Activated naive CD4-positive, alpha-beta T cell treated with anti-CD3 and anti-CD28 coated beads for 36 hours (primary cell): ENCODE results near the gene ENDOU. TPM values are rescaled to one million over a fixed set of nuclear protein-coding genes. Genes with fewer than 3 reads are reported as not detected.
A peak's percentile ranks its signal among the peaks of the same experiment; 100 is the strongest.

Experiments
- CTCF ChIA-PET: fragments of 350-600 bp; sonication (Branson Sonifier 250); formaldehyde crosslinking; loops from one replicate; lab custom pipeline; 2021; ENCODE audit warnings: antibody characterized with exemption; lab: Charles Lee
- DNase-seq: peaks from one replicate; pipeline ENCODE4 v3.0.0-alpha.2; 2020
- H3K27ac Mint-ChIP-seq: one replicate; pipeline ENCODE4 v1.8.0; 2021; ENCODE audit warnings: mild to moderate bottlenecking, mixed read lengths
- H3K27me3 Mint-ChIP-seq: one replicate; pipeline ENCODE4 v1.8.0; 2021; ENCODE audit warnings: low read depth, mixed read lengths
- H3K36me3 Mint-ChIP-seq: one replicate; pipeline ENCODE4 v1.8.0; 2021; ENCODE audit warnings: low read depth, mixed read lengths
- H3K4me1 Mint-ChIP-seq: one replicate; pipeline ENCODE4 v1.8.0; 2021; ENCODE audit warnings: low read depth, mixed read lengths
- H3K4me3 Mint-ChIP-seq: one replicate; pipeline ENCODE4 v1.8.0; 2021; ENCODE audit warnings: mild to moderate bottlenecking, moderate library complexity, mixed read lengths
- H3K9me3 Mint-ChIP-seq: one replicate; pipeline ENCODE4 v1.8.0; 2021; ENCODE audit warnings: mixed read lengths
- intact Hi-C: fragments of 100-400 bp; cut with micrococcal nuclease; formaldehyde crosslinking; loops from one replicate; pipeline ENCODE4 v1.15.1; 2023
- total RNA-seq, 2 experiments: library from RNA; stranded (reverse); gene quantifications; one replicate each; pipeline ENCODE4 v1.2.3, GENCODE V29; 2021

ENDOU gene
- total RNA-seq, 2 experiments from 2014 or later = 0.15 TPM; not detected in 1

DNA sequence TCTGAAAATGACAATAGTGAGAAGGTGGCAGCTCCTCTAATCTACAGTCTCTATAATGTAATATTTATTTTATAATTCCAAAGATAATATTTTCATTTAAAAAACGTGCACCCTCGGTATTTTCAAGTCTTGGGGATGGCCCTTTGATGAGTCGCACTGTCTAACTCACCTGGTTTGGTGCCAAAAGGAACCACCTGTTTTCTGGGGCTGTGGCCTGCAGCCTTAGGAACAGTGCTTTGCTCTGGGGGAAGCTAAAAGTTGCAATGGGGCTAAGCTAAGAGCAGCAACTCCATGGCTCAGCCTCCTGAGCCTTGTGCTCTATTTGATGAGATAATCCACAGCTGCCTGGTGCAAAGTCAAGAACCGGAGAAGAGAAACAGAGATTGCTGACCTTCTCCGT, 6.4 kb upstream of the ENDOU start:
- H3K9me3 Mint-ChIP-seq = no peaks in the 10 kb centered on the region

GRCh38 chr12:47730341-47730744, 5.1 kb upstream of the ENDOU start:
- intact Hi-C loops = no loop called here
- Mint-ChIP-seq H3K27me3 (no peaks in the 10 kb centered on the region), H3K9me3 (no peaks in the 10 kb centered on the region), H3K4me1 (peaks cover 11% of the 10 kb centered on the region), H3K27ac (no peak overlapping the region), H3K36me3 (no peaks in the 10 kb centered on the region), H3K4me3 (no peak overlapping the region)
- CTCF ChIA-PET = interaction anchor here (0.8 to 7.0 kb wide), 4 partner anchors 12 to 39 kb away, joined by 3 to 85 read pairs (median 4); no protein-coding TSS in a partner anchor
- DNase-seq = no peak

More for the DNA sequence above, 6.4 kb upstream of the ENDOU start:
- Mint-ChIP-seq H3K36me3 (no peaks in the 10 kb centered on the region), H3K4me1 (no peaks in the 10 kb centered on the region), H3K27me3 (no peaks in the 10 kb centered on the region), H3K27ac (no peak overlapping the region), H3K4me3 (no peak overlapping the region)
- no peak for DNase-seq
- intact Hi-C loops = loop anchor here (2.0 kb wide), 1 partner anchor 17 kb away; no protein-coding TSS in a partner anchor
- CTCF ChIA-PET = interaction anchor here (1.4 to 7.0 kb wide), 5 partner anchors 11 to 107 kb away, joined by 3 to 85 read pairs (median 8); no protein-coding TSS in a partner anchor

GRCh38 chr12:47729233-47729632, 3.9 kb upstream of the ENDOU start:
- H3K9me3 Mint-ChIP-seq = no peaks in the 10 kb centered on the region
- intact Hi-C loops = no loop called here
- CTCF ChIA-PET = interaction anchor here (0.6 to 7.0 kb wide), 3 partner anchors 14 to 1099 kb away, joined by 3 to 85 read pairs (median 6); no protein-coding TSS in a partner anchor
- H3K4me1 Mint-ChIP-seq = peaks cover 11% of the 10 kb centered on the region
- no peaks in the 10 kb centered on the region for H3K27me3 Mint-ChIP-seq
- no peak for DNase-seq
- H3K36me3 Mint-ChIP-seq = no peaks in the 10 kb centered on the region
- no peak overlapping the region for H3K27ac Mint-ChIP-seq
- H3K4me3 Mint-ChIP-seq = no peak overlapping the region

DNA sequence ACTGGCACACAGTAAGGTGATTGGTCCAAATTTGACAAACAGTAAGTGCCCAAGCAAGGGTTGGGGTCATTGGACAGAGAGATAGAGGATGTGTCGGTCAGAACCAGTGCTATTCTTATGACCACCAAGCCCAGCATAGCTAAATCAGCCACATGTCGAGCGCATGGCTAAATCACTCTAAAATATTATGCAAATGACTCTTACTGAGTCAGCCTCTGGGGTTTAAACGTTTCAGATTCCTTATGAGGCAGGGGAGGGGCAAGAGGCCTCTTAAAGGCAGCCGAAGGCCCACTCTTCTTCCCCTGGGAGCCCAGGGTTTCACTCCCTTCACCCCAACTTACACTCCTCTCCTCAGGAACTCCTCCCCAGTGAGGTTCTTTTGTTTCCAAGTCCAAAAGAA, 603 bp upstream of the ENDOU start:
- H3K4me1 Mint-ChIP-seq = peaks cover 19% of the 10 kb centered on the region
- no peak for DNase-seq
- CTCF ChIA-PET = interaction anchor here (1.1 to 6.2 kb wide), 7 partner anchors 10 to 114 kb away, joined by 3 to 63 read pairs (median 6); no protein-coding TSS in a partner anchor
- no peak overlapping the region for H3K27ac Mint-ChIP-seq
- no peaks in the 10 kb centered on the region for H3K27me3 Mint-ChIP-seq
- no peak overlapping the region for H3K4me3 Mint-ChIP-seq
- H3K36me3 Mint-ChIP-seq = peaks cover 6% of the 10 kb centered on the region
- intact Hi-C loops = no loop called here
- no peaks in the 10 kb centered on the region for H3K9me3 Mint-ChIP-seq

DNA sequence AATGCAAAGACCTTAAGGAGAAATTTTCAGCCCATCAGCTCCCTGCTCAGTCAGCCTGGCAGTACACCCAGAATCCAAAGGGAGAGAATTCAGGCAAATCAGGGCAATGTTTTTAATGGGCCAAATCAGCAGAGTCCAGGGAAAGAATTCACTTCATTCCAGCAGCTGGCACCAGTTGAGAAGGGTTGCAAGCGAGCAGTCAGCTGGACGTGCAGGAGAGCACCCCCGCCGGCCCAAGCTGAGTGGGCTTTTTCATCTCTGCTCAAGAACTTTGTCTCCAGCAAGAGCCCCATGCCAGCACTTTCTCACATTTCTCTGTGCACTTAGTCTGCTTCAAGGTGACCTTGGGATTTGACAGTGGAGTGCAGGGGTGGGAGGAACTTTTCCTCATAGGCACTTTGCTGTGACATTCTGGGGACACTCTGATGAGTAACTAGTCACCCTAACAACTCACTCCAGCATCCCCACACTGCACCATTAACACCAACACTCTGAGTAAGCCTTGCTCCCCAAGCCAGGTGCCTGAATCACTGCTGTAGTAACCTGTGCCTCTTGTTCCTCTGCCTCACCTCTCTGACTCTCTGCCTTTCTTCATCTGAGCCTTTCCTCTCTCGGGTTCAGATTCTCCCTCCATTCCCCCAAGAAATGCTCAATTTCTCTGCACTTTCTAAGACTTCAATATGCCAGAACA, 2.2 kb downstream of the ENDOU start:
- DNase-seq = no peak
- H3K36me3 Mint-ChIP-seq = peaks cover 6% of the 10 kb centered on the region
- CTCF ChIA-PET = interaction anchor here (1.0 to 6.2 kb wide), 5 partner anchors 7 to 116 kb away, joined by 3 to 63 read pairs (median 3); partner anchors contain the start of gene SLC48A1
- H3K27me3 Mint-ChIP-seq = no peaks in the 10 kb centered on the region
- no peak overlapping the region for H3K4me3 Mint-ChIP-seq
- H3K4me1 Mint-ChIP-seq = peaks cover 22% of the 10 kb centered on the region
- intact Hi-C loops = no loop called here
- no peaks in the 10 kb centered on the region for H3K9me3 Mint-ChIP-seq
- H3K27ac Mint-ChIP-seq = no peak overlapping the region

DNA sequence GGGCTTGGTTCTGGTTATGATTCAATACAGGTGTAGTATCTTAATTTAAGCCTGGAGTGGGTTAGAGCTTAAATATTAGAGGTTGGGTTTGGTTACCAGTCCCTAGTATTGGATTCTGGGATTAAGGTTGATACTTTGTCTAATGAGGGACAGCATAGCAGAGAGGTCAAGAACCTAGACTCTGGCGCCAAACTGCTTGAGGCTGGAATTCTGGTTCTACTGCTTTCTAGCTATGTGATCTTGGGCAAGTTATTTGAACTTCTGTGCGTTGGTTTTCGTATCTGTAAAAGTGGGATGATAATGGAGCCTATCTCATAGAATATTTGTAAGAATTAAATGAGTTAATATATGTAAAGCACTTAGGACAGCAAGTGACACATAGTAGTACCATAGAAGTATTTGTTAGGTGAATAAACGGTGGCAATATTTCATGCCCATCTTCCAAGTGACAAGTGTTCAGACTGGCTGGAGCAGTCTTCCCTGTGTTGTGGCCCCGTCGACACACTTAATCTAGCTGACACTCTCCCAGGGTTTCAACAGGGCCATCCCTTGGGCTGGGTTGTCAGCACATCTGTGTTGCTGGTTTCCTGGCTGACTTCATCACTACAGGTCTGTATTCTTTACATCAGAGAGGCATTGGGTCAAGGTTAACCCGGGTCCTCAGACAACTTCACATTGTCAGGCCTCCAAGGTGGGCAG, 3.0 kb downstream of the ENDOU start:
- CTCF ChIA-PET = interaction anchor here (0.5 to 6.2 kb wide), 6 partner anchors 20 to 1597 kb away, joined by 3 to 63 read pairs (median 3); no protein-coding TSS in a partner anchor
- Mint-ChIP-seq H3K36me3 (peaks cover 6% of the 10 kb centered on the region), H3K27me3 (no peaks in the 10 kb centered on the region), H3K4me1 (peaks cover 30% of the 10 kb centered on the region), H3K27ac (no peak overlapping the region), H3K4me3 (no peak overlapping the region), H3K9me3 (no peaks in the 10 kb centered on the region)
- intact Hi-C loops = no loop called here
- DNase-seq = no peak

DNA sequence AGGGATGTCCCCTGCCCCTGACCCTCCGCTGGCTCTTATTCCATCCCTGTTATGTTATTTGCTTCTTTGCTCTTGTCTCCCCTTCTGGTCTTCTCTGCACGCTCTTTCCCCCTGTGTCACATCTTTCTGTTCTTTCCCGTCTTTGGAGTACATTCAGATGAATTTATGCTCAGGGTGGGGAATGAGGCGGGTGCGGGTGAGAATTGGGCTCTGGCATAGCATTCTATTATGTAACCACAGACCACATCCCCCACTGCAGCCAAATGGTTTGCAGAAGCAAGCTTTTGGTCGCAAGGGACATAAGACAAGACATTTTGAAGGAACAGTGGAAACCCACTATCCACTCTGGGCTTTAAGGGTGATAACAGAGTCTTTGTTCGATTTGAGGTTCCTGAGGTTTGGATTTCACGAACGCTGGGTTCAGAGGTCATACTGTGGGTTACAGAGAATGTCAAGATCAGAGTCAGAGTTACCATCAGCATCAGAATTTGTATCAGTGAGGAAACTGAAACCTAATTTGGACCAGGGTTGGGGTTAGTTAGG, 3.8 kb downstream of the ENDOU start:
- no peak overlapping the region for H3K4me3 Mint-ChIP-seq
- H3K27ac Mint-ChIP-seq = no peak overlapping the region
- peaks cover 37% of the 10 kb centered on the region for H3K4me1 Mint-ChIP-seq
- CTCF ChIA-PET = interaction anchor here (0.9 to 6.2 kb wide), 3 partner anchors 21 to 48 kb away, joined by 3 to 63 read pairs (median 5); no protein-coding TSS in a partner anchor
- H3K36me3 Mint-ChIP-seq = peaks cover 6% of the 10 kb centered on the region
- H3K9me3 Mint-ChIP-seq = no peaks in the 10 kb centered on the region
- intact Hi-C loops = no loop called here
- no peak for DNase-seq
- H3K27me3 Mint-ChIP-seq = no peaks in the 10 kb centered on the region

DNA sequence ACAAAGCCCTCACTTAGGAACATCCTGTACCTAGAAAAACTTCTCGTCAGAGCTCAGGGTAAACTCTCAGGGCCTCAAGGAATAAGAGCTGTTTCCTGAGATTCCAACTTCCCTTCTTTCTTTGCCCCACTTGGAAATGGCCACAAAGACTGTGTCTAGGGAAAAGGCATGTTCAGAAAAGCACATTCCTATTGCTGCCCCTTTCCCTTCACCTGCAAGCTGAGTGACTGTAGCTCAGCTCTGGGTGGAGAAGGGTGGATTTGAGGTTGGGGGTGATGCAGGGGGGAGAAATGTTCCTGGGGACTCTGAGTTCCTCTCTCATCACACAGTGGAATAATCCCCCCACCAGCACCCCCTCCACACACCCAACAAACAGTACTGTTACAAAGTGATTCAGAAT, 6.8 kb downstream of the ENDOU start:
- Mint-ChIP-seq H3K36me3 (peaks cover 2% of the 10 kb centered on the region), H3K27ac (peak overlapping the region; percentile 54), H3K4me1 (peaks cover 38% of the 10 kb centered on the region), H3K9me3 (no peaks in the 10 kb centered on the region), H3K4me3 (no peak overlapping the region), H3K27me3 (no peaks in the 10 kb centered on the region)
- intact Hi-C loops = no loop called here
- CTCF ChIA-PET = interaction anchor here (1.2 to 10.9 kb wide), 5 partner anchors 23 to 121 kb away, joined by 4 to 121 read pairs (median 70); partner anchors contain the start of gene SLC48A1
- no peak for DNase-seq

- Mint-ChIP-seq H3K4me1 (peaks cover 38% of the 10 kb centered on the region), H3K36me3 (peaks cover 2% of the 10 kb centered on the region), H3K4me3 (no peak overlapping the region), H3K27me3 (no peaks in the 10 kb centered on the region), H3K9me3 (no peaks in the 10 kb centered on the region), H3K27ac (peak overlapping the region; percentile 54)
- DNase-seq = peak; percentile 78
- intact Hi-C loops = no loop called here
- CTCF ChIA-PET = interaction anchor here (0.9 to 10.9 kb wide), 10 partner anchors 10 to 122 kb away, joined by 3 to 121 read pairs (median 6); partner anchors contain the start of gene SLC48A1
Observed at GRCh38 chr12:47717443-47718193, 7.7 kb downstream of the ENDOU start.

GRCh38 chr12:47717046-47717442, 8.2 kb downstream of the ENDOU start:
- Mint-ChIP-seq H3K27me3 (no peaks in the 10 kb centered on the region), H3K4me3 (no peak overlapping the region), H3K4me1 (peaks cover 38% of the 10 kb centered on the region), H3K36me3 (peaks cover 2% of the 10 kb centered on the region), H3K27ac (no peak overlapping the region), H3K9me3 (no peaks in the 10 kb centered on the region)
- CTCF ChIA-PET = interaction anchor here (0.9 to 10.9 kb wide), 11 partner anchors 10 to 123 kb away, joined by 3 to 121 read pairs (median 9); partner anchors contain the start of gene SLC48A1
- intact Hi-C loops = no loop called here
- DNase-seq = no peak

DNA sequence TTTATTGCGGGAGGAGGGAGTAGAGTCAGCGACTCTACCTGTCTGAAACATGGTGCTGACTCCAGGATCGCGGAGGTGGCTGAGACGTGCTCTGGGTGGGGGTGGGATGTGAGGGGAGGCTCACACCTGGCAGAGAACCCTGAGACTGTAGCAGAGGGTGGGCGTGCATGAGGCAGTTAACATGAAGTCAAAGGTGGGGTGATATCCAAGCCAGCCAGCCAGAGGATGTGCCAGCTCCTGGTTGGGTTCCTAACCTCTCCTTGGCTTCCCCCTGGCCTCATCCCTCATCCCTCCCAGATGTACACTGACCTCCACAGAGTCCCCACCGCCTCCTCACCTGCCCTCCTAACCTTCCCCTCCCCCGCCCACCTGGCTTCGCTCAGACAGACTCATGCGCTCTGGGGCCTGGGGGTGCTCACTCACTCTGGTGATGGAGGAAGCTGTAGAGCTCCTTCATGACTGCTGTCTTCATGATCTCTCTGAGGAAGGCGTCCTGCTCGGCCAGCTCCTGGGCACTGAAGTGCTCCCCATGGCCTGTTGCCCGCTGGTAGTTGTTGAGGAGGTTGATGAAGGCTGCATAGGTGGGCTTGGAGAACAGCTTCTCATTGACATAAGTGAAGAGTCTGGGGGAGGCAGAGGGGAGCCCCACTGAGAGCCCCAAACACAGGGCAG, 9.3 kb downstream of the ENDOU start:
- CTCF ChIA-PET = interaction anchor here (0.6 to 10.9 kb wide), 27 partner anchors 9 to 436 kb away, joined by 3 to 121 read pairs (median 5); partner anchors contain the start of genes ENDOU, RPAP3 and SLC48A1
- Mint-ChIP-seq H3K27me3 (no peaks in the 10 kb centered on the region), H3K4me1 (peaks cover 31% of the 10 kb centered on the region), H3K9me3 (no peaks in the 10 kb centered on the region), H3K36me3 (no peaks in the 10 kb centered on the region), H3K27ac (no peak overlapping the region), H3K4me3 (no peak overlapping the region)
- intact Hi-C loops = loop anchor here (1.0 to 2.0 kb wide), 8 partner anchors 17 to 473 kb away; no protein-coding TSS in a partner anchor
- DNase-seq = no peak
